Keratinocyte (primary cell): ENCODE results near the gene CSGALNACT2. TPM values are rescaled to one million over a fixed set of nuclear protein-coding genes. Genes with fewer than 3 reads are reported as not detected.

ENCODE experiments used
- DNase-seq: peaks from one replicate; pipeline ENCODE4 v3.0.0-alpha.2; 2011; ENCODE audit warnings: low read depth, missing footprints, low spot score
- FAIRE-seq: peaks from 2 replicates; lab custom pipeline; 2011; peaks lifted over from hg19 to GRCh38; lab: Jason Lieb, UNC
- H2AFZ ChIP-seq: 2 replicates; pipeline ENCODE4 v1.6.0; 2012; ENCODE audit warnings: low read length, control low read depth, inconsistent platforms; ENCODE audit not compliant: control insufficient read depth
- H3K27ac ChIP-seq: 2 replicates; pipeline ENCODE4 v1.5.1; 2011; ENCODE audit warnings: low read length; ENCODE audit not compliant: control insufficient read depth, insufficient read depth
- H3K27me3 ChIP-seq: 3 replicates; pipeline ENCODE4 v1.6.0; 2011; ENCODE audit warnings: low read length; ENCODE audit not compliant: control insufficient read depth, insufficient read depth; ENCODE audit errors: extremely low read depth
- H3K36me3 ChIP-seq, 2 experiments: 2 replicates in 1 of 2; 3 replicates in 1 of 2; pipeline ENCODE4 v1.5.1; 2011; ENCODE audit warnings: low read length in 2 of 2, mild to moderate bottlenecking in 1 of 2; ENCODE audit not compliant: control insufficient read depth in 2 of 2, insufficient read depth in 2 of 2; ENCODE audit errors: extremely low read depth in 1 of 2
- H3K4me1 ChIP-seq: 3 replicates; pipeline ENCODE4 v1.5.1; 2011; ENCODE audit warnings: low read length; ENCODE audit not compliant: control insufficient read depth, insufficient read depth; ENCODE audit errors: extremely low read depth
- H3K4me2 ChIP-seq: 3 replicates; pipeline ENCODE4 v1.6.0; 2011; ENCODE audit warnings: low read depth, low read length; ENCODE audit not compliant: control insufficient read depth, insufficient read depth; ENCODE audit errors: extremely low read depth
- H3K4me3 ChIP-seq, 3 experiments: fragments of 200-600 bp in 1 of 3; sonication (generic) in 1 of 3; 2 replicates in 2 of 3; 3 replicates in 1 of 3; pipeline ENCODE4 v1.5.1; 2011 to 2016; ENCODE audit warnings: low read length in 3 of 3, mild to moderate bottlenecking in 3 of 3, control low read depth in 2 of 3, inconsistent platforms in 1 of 3, low read depth in 1 of 3, mixed read lengths in 1 of 3, mixed run types in 1 of 3, moderate library complexity in 1 of 3; ENCODE audit not compliant: control insufficient read depth in 2 of 3, insufficient read depth in 2 of 3; ENCODE audit errors: extremely low read depth in 1 of 3
- H3K79me2 ChIP-seq: 2 replicates; pipeline ENCODE4 v1.6.0; 2012; ENCODE audit warnings: low read length; ENCODE audit not compliant: control insufficient read depth, insufficient read depth
- H3K9ac ChIP-seq: 3 replicates; pipeline ENCODE4 v1.6.0; 2011; ENCODE audit warnings: low read length; ENCODE audit not compliant: control insufficient read depth, insufficient read depth; ENCODE audit errors: extremely low read depth
- H3K9me1 ChIP-seq: 3 replicates; pipeline ENCODE4 v1.6.0; 2011; ENCODE audit warnings: low read length; ENCODE audit not compliant: control insufficient read depth, insufficient read depth; ENCODE audit errors: extremely low read depth
- H3K9me3 ChIP-seq: 2 replicates; pipeline ENCODE4 v1.5.1; 2012; ENCODE audit warnings: low read depth, low read length; ENCODE audit not compliant: control insufficient read depth
- H4K20me1 ChIP-seq: 3 replicates; pipeline ENCODE4 v1.6.0; 2011; ENCODE audit warnings: low read length; ENCODE audit not compliant: control insufficient read depth, insufficient read depth; ENCODE audit errors: extremely low read depth
- EZH2 ChIP-seq: IDR thresholded peaks from one replicate; pipeline ENCODE4 v1.6.1; 2012; ENCODE audit warnings: inconsistent platforms, mild to moderate bottlenecking, low read length, moderate library complexity
- dilution Hi-C: fragments of 300-500 bp; cut with MboI; formaldehyde crosslinking; loops from one replicate; pipeline ENCODE4 v1.7.0; 2020; ENCODE audit warnings: low sequenced_read_pairs; ENCODE audit not compliant: extremely low pct_ligation_motif_present
- polyA plus RNA-seq, 5 experiments: library from polyadenylated mRNA; depleted of rRNA in 3 of 5; stranded (reverse) in 3 of 5; stranded (forward) in 1 of 5; unstranded in 1 of 5; fragments of >200 nt; gene quantifications; 1 replicate in 1 of 5; 2 replicates in 3 of 5; 3 replicates in 1 of 5; pipeline versions ENCODE4 v1.2.1 to v1.2.3, GENCODE V29; 2011 to 2012; ENCODE audit warnings: missing spikeins in 2 of 5, low read depth in 1 of 5, low replicate concordance in 1 of 5
- TF ChIP-seq, protein P1 (sequence below), 3 experiments: IDR thresholded peaks in 1 of 3; conservative IDR thresholded peaks in 1 of 3; optimal IDR thresholded peaks in 1 of 3; 2 replicates in 2 of 3; 3 replicates in 1 of 3; pipeline versions ENCODE3 to v1.5.1; 2011; ENCODE audit warnings: low read length in 3 of 3, mild to moderate bottlenecking in 3 of 3, moderate library complexity in 2 of 3, control low read depth in 1 of 3, inconsistent platforms in 1 of 3; ENCODE audit not compliant: insufficient read depth in 2 of 3; ENCODE audit errors: extremely low read depth in 1 of 3

Gene CSGALNACT2
- polyA plus RNA-seq, 1 donor (not counting 4 experiments of a cell fraction or from before 2014, with no cell fraction given) = 19.7 TPM

- Histone ChIP-seq H2AFZ (no peak overlapping the region), H3K4me3 (no peak overlapping the region), H3K79me2 (no peaks in the 10 kb centered on the region), H3K9me3 (no peaks in the 10 kb centered on the region), H3K9ac (no peak overlapping the region), H4K20me1 (no peaks in the 10 kb centered on the region), H3K9me1 (no peaks in the 10 kb centered on the region), H3K4me2 (no peak overlapping the region), H3K36me3 (peaks cover 6 to 12% of the 10 kb centered on the region in 2 experiments), H3K27me3 (no peaks in the 10 kb centered on the region), H3K4me1 (peaks cover 2% of the 10 kb centered on the region), H3K27ac (no peak overlapping the region)
- TF ChIP-seq, protein P1, sequence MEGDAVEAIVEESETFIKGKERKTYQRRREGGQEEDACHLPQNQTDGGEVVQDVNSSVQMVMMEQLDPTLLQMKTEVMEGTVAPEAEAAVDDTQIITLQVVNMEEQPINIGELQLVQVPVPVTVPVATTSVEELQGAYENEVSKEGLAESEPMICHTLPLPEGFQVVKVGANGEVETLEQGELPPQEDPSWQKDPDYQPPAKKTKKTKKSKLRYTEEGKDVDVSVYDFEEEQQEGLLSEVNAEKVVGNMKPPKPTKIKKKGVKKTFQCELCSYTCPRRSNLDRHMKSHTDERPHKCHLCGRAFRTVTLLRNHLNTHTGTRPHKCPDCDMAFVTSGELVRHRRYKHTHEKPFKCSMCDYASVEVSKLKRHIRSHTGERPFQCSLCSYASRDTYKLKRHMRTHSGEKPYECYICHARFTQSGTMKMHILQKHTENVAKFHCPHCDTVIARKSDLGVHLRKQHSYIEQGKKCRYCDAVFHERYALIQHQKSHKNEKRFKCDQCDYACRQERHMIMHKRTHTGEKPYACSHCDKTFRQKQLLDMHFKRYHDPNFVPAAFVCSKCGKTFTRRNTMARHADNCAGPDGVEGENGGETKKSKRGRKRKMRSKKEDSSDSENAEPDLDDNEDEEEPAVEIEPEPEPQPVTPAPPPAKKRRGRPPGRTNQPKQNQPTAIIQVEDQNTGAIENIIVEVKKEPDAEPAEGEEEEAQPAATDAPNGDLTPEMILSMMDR (optimal IDR thresholded peaks at IDR 0.05 in 1 of 3, IDR thresholded peaks at IDR 0.05 in 1 of 3, conservative IDR thresholded peaks at IDR 0.05 in 1 of 3; ENCODE audit: extremely low read depth in 1 of 3, insufficient read depth in 2 of 3, low read length in 3 of 3) = no peak
- TF ChIP-seq EZH2 = no peak
- DNase-seq (no peak), FAIRE-seq (no peak)
- dilution Hi-C loops = no loop called here
Measured at GRCh38 chr10:43173120-43173519, 34.9 kb downstream of the CSGALNACT2 start.

GRCh38 chr10:43174969-43175368, 36.7 kb downstream of the CSGALNACT2 start:
- H3K27me3 ChIP-seq = no peaks in the 10 kb centered on the region
- H3K9me3 ChIP-seq = no peaks in the 10 kb centered on the region
- no peak overlapping the region for H3K4me3 ChIP-seq
- no peak overlapping the region for H3K4me2 ChIP-seq
- TF ChIP-seq EZH2 = no peak
- TF ChIP-seq, protein P1 (optimal IDR thresholded peaks at IDR 0.05 in 1 of 3, IDR thresholded peaks at IDR 0.05 in 1 of 3, conservative IDR thresholded peaks at IDR 0.05 in 1 of 3; ENCODE audit: extremely low read depth in 1 of 3, insufficient read depth in 2 of 3, low read length in 3 of 3) = no peak
- H3K79me2 ChIP-seq = no peaks in the 10 kb centered on the region
- dilution Hi-C loops = no loop called here
- H3K27ac ChIP-seq = no peak overlapping the region
- peaks cover 2 to 8% of the 10 kb centered on the region in 2 experiments for H3K36me3 ChIP-seq
- no peaks in the 10 kb centered on the region for H4K20me1 ChIP-seq
- FAIRE-seq = no peak
- DNase-seq = no peak
- no peak overlapping the region for H2AFZ ChIP-seq
- no peaks in the 10 kb centered on the region for H3K9me1 ChIP-seq
- H3K4me1 ChIP-seq = peaks cover 2% of the 10 kb centered on the region
- H3K9ac ChIP-seq = no peak overlapping the region
